Neutrophil (primary cell): ENCODE measurements around the gene TGM5.

Source experiments
- H3K27ac ChIP-seq: fragments of 200-600 bp; sonication (generic); 2 replicates; pipeline ENCODE4 v1.5.1; 2016; ENCODE audit warnings: mild to moderate bottlenecking, moderate library complexity
- H3K27me3 ChIP-seq: fragments of 200-600 bp; sonication (generic); 2 replicates; pipeline ENCODE4 v1.6.0; 2016; ENCODE audit warnings: mild to moderate bottlenecking
- H3K36me3 ChIP-seq: fragments of 200-600 bp; sonication (generic); 2 replicates; pipeline ENCODE4 v1.5.1; 2017
- H3K4me1 ChIP-seq, 2 experiments: fragments of 200-600 bp in 1 of 2; sonication (generic) in 1 of 2; 1 replicate in 1 of 2; 2 replicates in 1 of 2; pipeline versions ENCODE4 v1.5.1 to v1.6.1; 2013 to 2016; ENCODE audit warnings: low read depth in 1 of 2, low read length in 1 of 2, mild to moderate bottlenecking in 1 of 2, moderate library complexity in 1 of 2; ENCODE audit not compliant: control insufficient read depth in 1 of 2, insufficient read depth in 1 of 2
- H3K4me3 ChIP-seq, 2 experiments: fragments of 200-600 bp in 1 of 2; sonication (generic) in 1 of 2; 1 replicate in 1 of 2; 2 replicates in 1 of 2; pipeline ENCODE4 v1.5.1; 2013 to 2016; ENCODE audit warnings: low read depth in 1 of 2, low read length in 1 of 2, mild to moderate bottlenecking in 1 of 2, moderate library complexity in 1 of 2
- H3K9me3 ChIP-seq: fragments of 200-600 bp; sonication (generic); 2 replicates; pipeline ENCODE4 v1.5.1; 2016
- CTCF ChIP-seq: fragments of 200-600 bp; sonication (generic); IDR thresholded peaks from 2 replicates; pipeline ENCODE4 v1.5.1; 2016; ENCODE audit warnings: antibody characterized with exemption

TGM5 gene

DNA sequence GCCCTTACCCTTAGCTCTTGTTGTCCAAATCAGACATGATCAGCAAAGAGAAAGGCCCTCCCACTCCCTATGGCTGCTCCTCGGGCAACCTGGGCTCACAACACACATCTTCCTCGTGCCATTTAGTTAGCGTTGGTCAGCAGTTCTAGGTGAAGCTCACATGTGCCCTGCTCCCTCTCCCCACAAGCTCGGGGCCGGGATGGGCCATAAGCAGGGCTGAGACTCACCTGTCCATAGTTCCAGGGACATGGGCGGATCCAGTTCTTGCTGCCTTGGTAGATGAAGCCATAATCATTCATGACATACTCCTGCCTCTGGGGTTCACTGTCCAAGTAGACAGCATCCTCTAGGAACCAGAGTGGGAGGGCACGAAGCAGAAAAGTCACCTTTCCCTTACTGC is 10.4 kb downstream of the TGM5 start:
- Histone ChIP-seq H3K27me3 (no peaks in the 10 kb centered on the region), H3K36me3 (no peaks in the 10 kb centered on the region), H3K4me1 (peaks cover 11 to 16% of the 10 kb centered on the region in 2 experiments), H3K9me3 (no peaks in the 10 kb centered on the region), H3K4me3 (no peak overlapping the region), H3K27ac (no peak overlapping the region)
- no peak for TF ChIP-seq CTCF

GRCh38 chr15:43255376-43255775 is 11.4 kb downstream of the TGM5 start:
- Histone ChIP-seq H3K36me3 (no peaks in the 10 kb centered on the region), H3K27me3 (no peaks in the 10 kb centered on the region), H3K4me3 (no peak overlapping the region), H3K27ac (no peak overlapping the region), H3K4me1 (peaks cover 19 to 26% of the 10 kb centered on the region in 2 experiments), H3K9me3 (no peaks in the 10 kb centered on the region)
- no peak for TF ChIP-seq CTCF

DNA sequence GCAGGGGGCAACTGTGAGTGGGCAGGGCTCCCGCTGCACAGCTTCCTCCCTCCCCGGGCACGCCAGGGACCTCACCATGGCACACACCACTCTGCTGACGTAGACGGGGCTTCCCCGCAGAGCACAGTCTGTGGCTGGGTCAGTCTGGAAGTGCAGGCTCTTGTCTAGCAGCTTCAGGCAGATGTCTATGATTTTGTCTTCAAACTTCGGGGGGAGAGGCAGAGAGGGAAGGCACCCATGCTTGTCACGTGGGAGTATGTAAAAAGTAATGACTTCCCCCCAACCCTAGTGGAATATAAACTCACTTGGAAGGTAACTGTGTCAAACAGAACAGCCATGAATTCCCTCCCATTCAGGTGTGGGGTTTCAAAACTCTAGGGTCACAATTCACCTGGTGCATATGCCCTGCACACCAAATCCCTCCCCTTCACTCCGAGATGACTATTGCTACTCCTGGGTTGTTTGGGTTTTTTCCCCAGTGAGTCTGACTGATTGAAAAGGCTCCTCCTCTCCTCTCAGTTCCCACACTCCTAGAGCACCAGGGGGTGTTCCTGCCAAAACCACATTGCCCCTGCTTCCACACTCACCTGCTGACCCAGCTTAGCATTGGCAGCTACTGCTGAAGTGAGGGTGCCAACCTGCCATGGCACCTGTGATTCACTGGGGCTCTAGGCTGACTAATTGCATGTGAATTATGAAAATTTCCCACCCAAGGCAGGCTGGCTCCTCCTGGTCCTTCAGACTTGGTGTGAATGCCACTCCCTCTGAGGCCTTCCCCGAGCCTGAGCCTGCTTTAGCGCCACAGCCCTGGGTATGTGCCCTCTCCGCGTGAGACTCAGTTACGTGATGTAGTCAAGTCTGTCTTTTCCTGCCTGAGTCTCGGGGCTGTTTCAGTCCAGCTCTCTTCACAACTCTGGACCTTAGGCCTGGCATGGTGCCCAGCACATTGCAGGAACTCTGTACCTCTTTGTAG is 13.0 kb downstream of the TGM5 start:
- peaks cover 32 to 42% of the 10 kb centered on the region in 2 experiments for H3K4me1 ChIP-seq
- no peak overlapping the region for H3K27ac ChIP-seq

GRCh38 chr15:43251871-43252250 is 14.9 kb downstream of the TGM5 start:
- Histone ChIP-seq H3K36me3 (no peaks in the 10 kb centered on the region), H3K27me3 (no peaks in the 10 kb centered on the region), H3K4me1 (peaks cover 32 to 42% of the 10 kb centered on the region in 2 experiments), H3K27ac (no peak overlapping the region), H3K4me3 (no peak overlapping the region), H3K9me3 (no peaks in the 10 kb centered on the region)
- TF ChIP-seq CTCF: no peak

More for the DNA sequence above, 13.0 kb downstream of the TGM5 start:
- no peak overlapping the region for H3K4me3 ChIP-seq
- TF ChIP-seq CTCF: no peak
- no peaks in the 10 kb centered on the region for H3K27me3 ChIP-seq
- H3K9me3 ChIP-seq: no peaks in the 10 kb centered on the region
- no peaks in the 10 kb centered on the region for H3K36me3 ChIP-seq

DNA sequence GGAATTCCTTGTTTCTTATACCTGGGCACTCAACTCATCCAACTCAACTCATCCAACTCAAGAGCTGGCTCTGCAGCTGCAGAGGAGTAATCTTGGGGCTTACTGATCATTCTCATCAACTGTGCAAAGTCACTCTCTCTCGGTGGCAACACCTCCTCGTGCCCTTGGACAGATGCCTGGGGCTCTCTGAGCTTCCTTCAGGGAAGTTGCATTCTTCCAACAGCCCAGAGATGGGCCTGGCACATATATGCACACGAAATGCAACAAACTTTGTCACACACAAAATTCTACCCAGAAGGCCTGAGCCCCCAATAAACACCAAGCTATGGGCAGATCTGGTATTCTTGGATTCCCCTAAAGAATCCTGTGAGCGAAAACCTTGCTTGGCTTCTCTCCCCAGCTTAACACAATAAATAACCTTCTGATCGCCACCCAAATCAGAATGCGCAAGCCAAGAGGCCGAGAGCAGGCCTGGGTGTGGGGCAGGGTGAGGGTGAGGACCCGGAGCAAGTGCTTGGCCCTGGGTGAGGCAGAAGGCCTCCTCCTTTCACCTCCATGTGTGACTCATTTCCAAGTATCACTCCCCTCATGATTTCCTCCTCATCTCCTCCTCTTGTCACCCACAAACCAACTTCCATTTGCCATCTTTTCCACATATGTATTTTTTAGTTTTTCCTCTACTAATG is 15.4 kb downstream of the TGM5 start:
- no peak overlapping the region for H3K4me3 ChIP-seq
- H3K36me3 ChIP-seq: no peaks in the 10 kb centered on the region
- H3K4me1 ChIP-seq: peaks cover 32 to 42% of the 10 kb centered on the region in 2 experiments
- no peak for TF ChIP-seq CTCF
- no peak overlapping the region for H3K27ac ChIP-seq
- no peaks in the 10 kb centered on the region for H3K9me3 ChIP-seq
- no peaks in the 10 kb centered on the region for H3K27me3 ChIP-seq
